Peyer's patch (tissue), 4 donors: ENCODE results near the gene SGPL1.

Experiments
- POLR2A ChIP-seq, 2 donors: fragments of 450-650 bp; IDR thresholded peaks; one replicate each; pipeline ENCODE4 v1.5.1; 2017; ENCODE audit warnings: antibody characterized with exemption in 2 of 2, mild to moderate bottlenecking in 2 of 2, moderate library complexity in 2 of 2
- TF ChIP-seq, protein P1 (sequence below), 6 experiments: fragments of 450-650 bp in 4 of 6; fragments of 200-600 bp in 2 of 6; sonication (generic) in 1 of 6; IDR thresholded peaks; one replicate each; pipeline ENCODE4 v1.5.1; 2017 to 2019; ENCODE audit warnings: antibody characterized with exemption in 6 of 6, mild to moderate bottlenecking in 3 of 6, moderate library complexity in 1 of 6

DNA sequence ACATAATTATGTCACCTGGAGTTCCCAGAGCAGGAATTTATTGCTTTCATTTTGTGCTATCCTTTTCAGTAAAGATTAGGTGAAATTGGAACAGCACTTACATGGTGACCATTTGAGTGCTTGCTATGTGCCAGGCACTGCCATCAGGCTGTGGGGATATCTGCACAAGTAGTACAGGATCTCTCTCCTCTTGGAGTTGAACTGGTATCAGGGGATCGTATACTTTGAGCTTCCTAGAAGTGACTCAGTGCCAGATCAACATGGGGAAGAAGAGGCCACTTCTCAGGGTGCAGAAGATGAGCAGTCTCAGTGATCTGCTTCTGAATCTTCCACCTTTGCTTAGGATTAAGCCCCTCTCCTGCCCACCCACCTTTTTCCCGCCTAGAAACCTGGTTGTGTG, 29.5 kb downstream of the SGPL1 start:
- TF ChIP-seq, protein P1, sequence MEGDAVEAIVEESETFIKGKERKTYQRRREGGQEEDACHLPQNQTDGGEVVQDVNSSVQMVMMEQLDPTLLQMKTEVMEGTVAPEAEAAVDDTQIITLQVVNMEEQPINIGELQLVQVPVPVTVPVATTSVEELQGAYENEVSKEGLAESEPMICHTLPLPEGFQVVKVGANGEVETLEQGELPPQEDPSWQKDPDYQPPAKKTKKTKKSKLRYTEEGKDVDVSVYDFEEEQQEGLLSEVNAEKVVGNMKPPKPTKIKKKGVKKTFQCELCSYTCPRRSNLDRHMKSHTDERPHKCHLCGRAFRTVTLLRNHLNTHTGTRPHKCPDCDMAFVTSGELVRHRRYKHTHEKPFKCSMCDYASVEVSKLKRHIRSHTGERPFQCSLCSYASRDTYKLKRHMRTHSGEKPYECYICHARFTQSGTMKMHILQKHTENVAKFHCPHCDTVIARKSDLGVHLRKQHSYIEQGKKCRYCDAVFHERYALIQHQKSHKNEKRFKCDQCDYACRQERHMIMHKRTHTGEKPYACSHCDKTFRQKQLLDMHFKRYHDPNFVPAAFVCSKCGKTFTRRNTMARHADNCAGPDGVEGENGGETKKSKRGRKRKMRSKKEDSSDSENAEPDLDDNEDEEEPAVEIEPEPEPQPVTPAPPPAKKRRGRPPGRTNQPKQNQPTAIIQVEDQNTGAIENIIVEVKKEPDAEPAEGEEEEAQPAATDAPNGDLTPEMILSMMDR (IDR thresholded peaks at IDR 0.05): no peak
- no peak for TF ChIP-seq POLR2A (IDR thresholded peaks at IDR 0.05)
